ENCODE measurements around the gene CTCFL. TPM values are rescaled to one million over a fixed set of nuclear protein-coding genes. Genes with fewer than 3 reads are reported as not detected.
A peak's percentile ranks its signal among the peaks of the same experiment; 100 is the strongest.

Gene CTCFL
- total RNA-seq, 4 donors from 2014 or later, result not detected

DNA sequence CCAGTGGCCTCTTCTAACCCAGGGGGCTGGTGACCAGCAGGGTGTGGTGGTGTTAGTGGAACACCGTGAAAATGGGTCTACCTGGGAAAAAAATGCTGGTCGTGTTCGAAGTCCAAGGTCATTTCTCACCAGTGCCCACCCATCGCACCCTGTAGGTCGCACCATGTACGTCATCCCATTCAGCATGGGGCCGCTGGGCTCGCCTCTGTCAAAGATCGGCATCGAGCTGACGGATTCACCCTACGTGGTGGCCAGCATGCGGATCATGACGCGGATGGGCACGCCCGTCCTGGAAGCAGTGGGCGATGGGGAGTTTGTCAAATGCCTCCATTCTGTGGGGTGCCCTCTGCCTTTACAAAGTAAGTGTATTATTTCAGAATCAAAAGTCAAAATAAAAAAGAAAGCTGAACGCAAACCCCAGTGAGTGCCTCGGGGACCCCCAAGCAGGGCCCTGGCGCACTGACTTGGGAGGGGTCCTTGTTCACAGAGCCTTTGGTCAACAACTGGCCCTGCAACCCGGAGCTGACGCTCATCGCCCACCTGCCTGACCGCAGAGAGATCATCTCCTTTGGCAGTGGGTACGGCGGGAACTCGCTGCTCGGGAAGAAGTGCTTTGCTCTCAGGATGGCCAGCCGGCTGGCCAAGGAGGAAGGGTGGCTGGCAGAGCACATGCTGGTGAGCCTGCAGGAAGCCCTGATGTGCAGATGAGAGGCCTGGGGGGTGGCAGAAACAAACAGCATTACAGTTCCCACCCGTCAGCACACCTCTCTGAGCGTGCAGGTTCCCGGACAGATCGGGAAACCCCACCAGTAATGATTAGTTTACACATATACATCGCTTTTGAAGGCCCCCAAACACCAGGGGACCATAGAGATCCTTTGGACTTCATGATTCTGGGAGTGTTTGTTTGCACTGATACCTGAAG lies 37.9 kb upstream of the CTCFL start:
- no peak for TF ChIP-seq POLR2A (IDR thresholded peaks at IDR 0.05)
- TF ChIP-seq CTCF (IDR thresholded peaks at IDR 0.05), result no peak
- H3K27ac ChIP-seq, result no peak overlapping the region
- H3K4me1 ChIP-seq, result peaks cover 0 to 8% (median 0%) of the 10 kb centered on the region in 4 donors
- DNase-seq (ENCODE audit: low spot score in 2 of 2), result no peak
- H3K36me3 ChIP-seq, result no peaks in the 10 kb centered on the region
- no peaks in the 10 kb centered on the region for H3K9me3 ChIP-seq
- peaks cover 0 to 32% of the 10 kb centered on the region in 2 donors for H3K27me3 ChIP-seq
- H3K4me3 ChIP-seq, result no peak overlapping the region
- 92 to 94% methylated on average over 35 of the region's 35 CpGs for WGBS, 2 donors

DNA sequence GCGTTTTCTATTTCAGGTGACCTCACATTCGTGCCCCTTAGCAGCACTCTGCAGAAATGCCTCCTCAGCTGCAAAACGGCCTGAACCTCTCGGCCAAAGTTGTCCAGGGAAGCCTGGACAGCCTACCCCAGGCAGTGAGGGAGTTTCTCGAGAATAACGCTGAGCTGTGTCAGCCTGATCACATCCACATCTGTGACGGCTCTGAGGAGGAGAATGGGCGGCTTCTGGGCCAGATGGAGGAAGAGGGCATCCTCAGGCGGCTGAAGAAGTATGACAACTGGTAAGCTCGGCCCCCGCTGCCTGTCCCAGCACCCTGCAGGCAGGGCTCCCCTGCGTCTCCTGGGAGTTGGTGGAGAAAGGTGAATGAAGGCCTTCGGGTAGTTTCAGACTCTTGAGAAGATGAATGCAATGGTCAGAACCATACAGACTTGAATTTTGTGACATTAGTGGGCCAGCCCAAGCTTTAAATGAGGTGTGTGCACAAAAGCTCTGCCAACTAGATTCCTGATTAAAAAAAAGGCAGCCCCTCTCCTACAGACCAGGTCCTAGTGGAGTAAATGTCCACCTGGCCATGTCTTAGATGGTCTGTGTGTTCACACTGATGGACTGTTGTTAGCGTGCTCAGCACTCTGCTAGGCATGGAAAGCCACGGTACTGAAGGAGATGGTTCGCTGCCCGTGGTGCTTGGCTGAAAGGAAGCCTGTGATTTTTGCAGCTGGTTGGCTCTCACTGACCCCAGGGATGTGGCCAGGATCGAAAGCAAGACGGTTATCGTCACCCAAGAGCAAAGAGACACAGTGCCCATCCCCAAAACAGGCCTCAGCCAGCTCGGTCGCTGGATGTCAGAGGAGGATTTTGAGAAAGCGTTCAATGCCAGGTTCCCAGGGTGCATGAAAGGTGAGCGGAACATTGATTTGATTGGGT lies 36.7 kb upstream of the CTCFL start:
- no peaks in the 10 kb centered on the region for H3K36me3 ChIP-seq
- WGBS, 2 donors, result 74 to 81% methylated on average over 24 of the region's 24 CpGs
- TF ChIP-seq CTCF (IDR thresholded peaks at IDR 0.05) (no peak), EP300 (IDR thresholded peaks at IDR 0.05) (no peak), POLR2A (IDR thresholded peaks at IDR 0.05) (no peak)
- no peaks in the 10 kb centered on the region for H3K9me3 ChIP-seq
- H3K4me3 ChIP-seq, result no peak overlapping the region
- peaks cover 0 to 33% of the 10 kb centered on the region in 2 donors for H3K27me3 ChIP-seq
- no peak for DNase-seq (ENCODE audit: low spot score in 2 of 2)
- peaks cover 0 to 8% (median 0%) of the 10 kb centered on the region in 4 donors for H3K4me1 ChIP-seq
- peak overlapping the region in 1 of 4 donors; percentile 11 for H3K27ac ChIP-seq

DNA sequence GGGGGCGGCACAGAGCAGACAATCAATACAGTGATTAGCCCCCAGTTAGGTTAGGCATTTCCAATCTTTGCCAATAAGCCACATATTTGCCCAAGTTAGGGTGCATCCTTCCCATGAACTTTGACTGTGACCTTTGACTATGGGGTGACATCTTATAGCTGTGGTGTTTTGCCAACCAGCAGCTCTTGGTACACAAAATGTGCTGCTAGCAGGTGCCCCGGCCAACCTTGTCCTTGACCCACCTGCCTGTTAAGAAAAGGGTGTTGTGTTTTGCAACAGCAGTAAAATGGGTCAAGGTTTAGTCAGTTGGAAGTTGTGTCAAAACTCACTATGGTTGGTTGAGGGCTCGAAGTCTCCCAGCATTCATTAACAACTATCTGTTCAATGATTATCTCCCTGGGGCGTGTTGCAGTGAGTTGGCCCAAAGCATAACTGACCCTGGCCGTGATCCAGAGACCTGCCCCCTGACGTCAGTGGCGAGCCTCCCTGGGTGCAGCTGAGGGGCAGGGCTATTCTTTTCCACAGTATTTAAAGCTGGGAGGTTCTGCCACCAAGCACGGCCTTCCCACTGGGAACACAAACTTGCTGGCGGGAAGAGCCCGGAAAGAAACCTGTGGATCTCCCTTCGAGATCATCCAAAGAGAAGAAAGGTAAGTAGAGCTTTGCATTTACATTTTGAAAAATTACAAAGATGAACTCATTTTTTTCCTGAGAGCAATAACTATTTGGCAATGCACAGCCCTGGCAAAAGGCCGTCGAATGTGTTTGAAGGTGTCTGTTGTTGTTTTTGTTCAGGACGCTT lies 35.8 kb upstream of the CTCFL start, which contains the start of gene PCK1:
Gene PCK1 (plus strand): TSS at position 557 of the 802 bp plus-strand sequence. CDS start 302 bp downstream, outside the sequence.
- Histone ChIP-seq H3K36me3 (no peaks in the 10 kb centered on the region), H3K27me3 (peaks cover 0 to 41% of the 10 kb centered on the region in 2 donors), H3K27ac (peak within 1 kb of the TSS in 1 of 4 donors; percentile 11), H3K4me3 (no peak within 1 kb of the TSS), H3K4me1 (peaks cover 0 to 8% (median 0%) of the 10 kb centered on the region in 4 donors), H3K9me3 (no peaks in the 10 kb centered on the region)
- peak; percentile 34 to 65 for DNase-seq (ENCODE audit: low spot score in 2 of 2)
- no peak for TF ChIP-seq EP300 (IDR thresholded peaks at IDR 0.05)
- TF ChIP-seq CTCF (IDR thresholded peaks at IDR 0.05), result no peak
- TF ChIP-seq POLR2A (IDR thresholded peaks at IDR 0.05), result no peak
- WGBS, 2 donors, result 30 to 43% methylated on average over 14 of the region's 14 CpGs

DNA sequence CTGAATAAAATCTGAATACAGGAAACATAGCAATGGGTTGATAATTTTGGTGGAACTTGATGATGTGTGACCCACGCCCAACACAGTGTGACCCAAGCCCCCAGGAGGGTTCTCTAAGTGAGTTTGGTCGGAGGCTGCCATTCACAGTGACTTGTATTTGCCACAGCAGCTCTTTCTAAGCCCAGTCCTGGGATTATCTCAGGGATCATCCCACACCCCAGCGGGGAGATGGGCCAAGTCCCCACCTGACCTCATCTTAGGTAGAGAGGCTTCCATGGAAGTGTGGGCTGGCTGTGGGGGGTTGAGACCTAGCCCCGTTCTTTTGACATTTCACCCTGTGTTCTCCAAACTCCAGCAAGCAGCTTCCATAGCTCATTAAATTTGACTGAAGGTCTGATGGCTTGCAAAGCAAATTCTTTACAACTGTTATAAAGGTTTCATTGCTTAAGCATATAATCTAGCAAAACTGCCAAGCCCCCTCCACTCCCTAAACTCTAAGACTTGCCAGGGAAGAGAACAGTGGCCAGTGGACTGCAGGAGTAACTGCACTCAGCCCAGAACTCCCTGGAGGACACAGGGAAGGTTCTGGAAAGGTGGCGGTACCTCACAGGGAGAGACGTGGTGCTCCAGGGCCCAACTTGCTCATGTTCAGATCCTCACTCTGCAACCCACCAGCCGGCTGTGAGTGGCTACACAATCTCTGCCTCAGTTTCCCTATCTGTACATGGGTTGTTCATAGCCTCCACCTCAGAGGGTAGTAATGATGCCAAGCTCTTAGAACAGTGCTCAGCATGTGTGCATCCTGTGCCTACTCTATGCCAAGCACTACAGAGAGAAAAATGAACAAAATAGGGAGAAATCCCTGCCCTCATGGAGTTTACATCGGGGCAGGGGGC lies 35.0 kb upstream of the CTCFL start:
- DNase-seq (ENCODE audit: low spot score in 2 of 2), result no peak
- no peak overlapping the region for H3K27ac ChIP-seq
- no peaks in the 10 kb centered on the region for H3K9me3 ChIP-seq
- WGBS, 2 donors, result 81 to 83% methylated on average over 8 of the region's 8 CpGs
- H3K4me3 ChIP-seq, result no peak overlapping the region
- no peaks in the 10 kb centered on the region for H3K36me3 ChIP-seq
- peaks cover 0 to 45% of the 10 kb centered on the region in 2 donors for H3K27me3 ChIP-seq
- peaks cover 0 to 8% (median 0%) of the 10 kb centered on the region in 4 donors for H3K4me1 ChIP-seq
- no peak for TF ChIP-seq EP300 (IDR thresholded peaks at IDR 0.05)
- no peak for TF ChIP-seq POLR2A (IDR thresholded peaks at IDR 0.05)
- TF ChIP-seq CTCF (IDR thresholded peaks at IDR 0.05), result no peak
